ENCODE measurements around the gene UBN2. TPM values are rescaled to one million over a fixed set of nuclear protein-coding genes. Genes with fewer than 3 reads are reported as not detected.

Gene UBN2
- total and polyA plus RNA-seq, 7 donors, result 1.7 to 30.1 (median 20.6) TPM

- peaks cover 8% of the 10 kb centered on the region for H3K4me1 ChIP-seq
- H3K36me3 ChIP-seq (ENCODE audit: insufficient read depth in 1 of 2, low read depth in 1 of 2), result peaks cover 6 to 96% of the 10 kb centered on the region in 2 donors
- TF ChIP-seq, protein P1, sequence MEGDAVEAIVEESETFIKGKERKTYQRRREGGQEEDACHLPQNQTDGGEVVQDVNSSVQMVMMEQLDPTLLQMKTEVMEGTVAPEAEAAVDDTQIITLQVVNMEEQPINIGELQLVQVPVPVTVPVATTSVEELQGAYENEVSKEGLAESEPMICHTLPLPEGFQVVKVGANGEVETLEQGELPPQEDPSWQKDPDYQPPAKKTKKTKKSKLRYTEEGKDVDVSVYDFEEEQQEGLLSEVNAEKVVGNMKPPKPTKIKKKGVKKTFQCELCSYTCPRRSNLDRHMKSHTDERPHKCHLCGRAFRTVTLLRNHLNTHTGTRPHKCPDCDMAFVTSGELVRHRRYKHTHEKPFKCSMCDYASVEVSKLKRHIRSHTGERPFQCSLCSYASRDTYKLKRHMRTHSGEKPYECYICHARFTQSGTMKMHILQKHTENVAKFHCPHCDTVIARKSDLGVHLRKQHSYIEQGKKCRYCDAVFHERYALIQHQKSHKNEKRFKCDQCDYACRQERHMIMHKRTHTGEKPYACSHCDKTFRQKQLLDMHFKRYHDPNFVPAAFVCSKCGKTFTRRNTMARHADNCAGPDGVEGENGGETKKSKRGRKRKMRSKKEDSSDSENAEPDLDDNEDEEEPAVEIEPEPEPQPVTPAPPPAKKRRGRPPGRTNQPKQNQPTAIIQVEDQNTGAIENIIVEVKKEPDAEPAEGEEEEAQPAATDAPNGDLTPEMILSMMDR (IDR thresholded peaks at IDR 0.05), result no peak
- DNase-seq (no peak), ATAC-seq (peak; percentile 76 to 94 (median 92))
- H3K9me3 ChIP-seq, result no peaks in the 10 kb centered on the region
- peak overlapping the region; percentile 66 for H3K27ac ChIP-seq
- H3K27me3 ChIP-seq (ENCODE audit: insufficient read depth in 3 of 3, low read length in 2 of 3), result no peaks in the 10 kb centered on the region
- intact Hi-C loops (cut with DNase I), result no loop called here
- 51 to 65% (median 54%) methylated on average over 17 of the region's 17 CpGs for WGBS, 3 donors
- peak overlapping the region; percentile 28 for H3K4me3 ChIP-seq
Observed at GRCh38 chr7:139271718-139272628, 40.9 kb downstream of the UBN2 start.

GRCh38 chr7:139284252-139284896, 53.3 kb downstream of the UBN2 start:
- DNase-seq (no peak), ATAC-seq (no peak)
- H3K27ac ChIP-seq, result no peak overlapping the region
- H3K9me3 ChIP-seq, result no peaks in the 10 kb centered on the region
- WGBS, 3 donors, result 92% methylated on average over 5 of the region's 5 CpGs
- intact Hi-C loops (cut with DNase I), result no loop called here
- H3K4me3 ChIP-seq, result no peak overlapping the region
- no peaks in the 10 kb centered on the region for H3K27me3 ChIP-seq (ENCODE audit: insufficient read depth in 3 of 3, low read length in 2 of 3)
- H3K36me3 ChIP-seq (ENCODE audit: insufficient read depth in 1 of 2, low read depth in 1 of 2), result peaks cover 3 to 85% of the 10 kb centered on the region in 2 donors
- TF ChIP-seq, protein P1 (IDR thresholded peaks at IDR 0.05), result no peak
- no peaks in the 10 kb centered on the region for H3K4me1 ChIP-seq

GRCh38 chr7:139286144-139286543, 55.1 kb downstream of the UBN2 start:
- intact Hi-C loops (cut with DNase I), result no loop called here
- Histone ChIP-seq H3K4me3 (no peak overlapping the region), H3K36me3 (ENCODE audit: insufficient read depth in 1 of 2, low read depth in 1 of 2) (peaks cover 3 to 71% of the 10 kb centered on the region in 2 donors), H3K27ac (no peak overlapping the region), H3K4me1 (no peaks in the 10 kb centered on the region), H3K9me3 (no peaks in the 10 kb centered on the region), H3K27me3 (ENCODE audit: insufficient read depth in 3 of 3, low read length in 2 of 3) (no peaks in the 10 kb centered on the region)
- TF ChIP-seq, protein P1 (IDR thresholded peaks at IDR 0.05), result no peak
- ATAC-seq (no peak), DNase-seq (no peak)
- 95 to 96% (median 96%) methylated on average over 6 of the region's 6 CpGs for WGBS, 3 donors

GRCh38 chr7:139292821-139293220, 61.8 kb downstream of the UBN2 start:
- WGBS, 3 donors, result 83 to 86% (median 85%) methylated on average over 7 of the region's 7 CpGs
- no peak overlapping the region for H3K27ac ChIP-seq
- peaks cover 10 to 65% of the 10 kb centered on the region in 2 donors for H3K36me3 ChIP-seq (ENCODE audit: insufficient read depth in 1 of 2, low read depth in 1 of 2)
- no peak for ATAC-seq
- no peak for DNase-seq
- no peaks in the 10 kb centered on the region for H3K9me3 ChIP-seq
- intact Hi-C loops (cut with DNase I), result no loop called here
- no peaks in the 10 kb centered on the region for H3K4me1 ChIP-seq
- no peaks in the 10 kb centered on the region for H3K27me3 ChIP-seq (ENCODE audit: insufficient read depth in 3 of 3, low read length in 2 of 3)
- H3K4me3 ChIP-seq, result no peak overlapping the region
- TF ChIP-seq, protein P1 (IDR thresholded peaks at IDR 0.05), result no peak

All from psoas muscle (tissue), 8 donors.